K562 (cell line): ENCODE results near the gene DEDD2. TPM values are rescaled to one million over a fixed set of nuclear protein-coding genes. Genes with fewer than 3 reads are reported as not detected.
A peak's percentile ranks its signal among the peaks of the same experiment; 100 is the strongest.

Source experiments
- ARID1B ChIP-seq: fragments of 450-650 bp; IDR thresholded peaks from 2 replicates; pipeline ENCODE4 v1.6.1; 2016; ENCODE audit warnings: antibody characterized with exemption, mild to moderate bottlenecking, inconsistent platforms
- ARID2 ChIP-seq: fragments of 450-650 bp; IDR thresholded peaks from 2 replicates; pipeline ENCODE4 v1.6.1; 2017; ENCODE audit warnings: antibody characterized with exemption, mild to moderate bottlenecking
- BRD4 ChIP-seq: fragments of 200-600 bp; sonication (generic); IDR thresholded peaks from 2 replicates; pipeline ENCODE4 v1.6.1; 2017; ENCODE audit warnings: inconsistent platforms
- CREB3L1 ChIP-seq: fragments of 450-650 bp; IDR thresholded peaks from 2 replicates; pipeline ENCODE4 v1.6.1; 2014; ENCODE audit warnings: low read depth, mild to moderate bottlenecking, moderate library complexity, borderline replicate concordance
- CREM ChIP-seq: IDR thresholded peaks from 2 replicates; pipeline ENCODE4 v1.6.1; 2014; ENCODE audit warnings: antibody characterized with exemption, low read depth
- DMBX1 ChIP-seq: fragments of 250-450 bp; sonication (Bioruptor Pico); IDR thresholded peaks from 2 replicates; pipeline ENCODE4 v1.8.0; 2022; ENCODE audit warnings: inconsistent platforms, mild to moderate bottlenecking, moderate library complexity, borderline replicate concordance
- DNMT1 ChIP-seq: fragments of 450-650 bp; IDR thresholded peaks from 2 replicates; pipeline ENCODE4 v1.6.1; 2016; ENCODE audit warnings: antibody characterized with exemption, mild to moderate bottlenecking
- ETV6 ChIP-seq, 3 experiments: fragments of 150-350 bp in 1 of 3; sonication (generic) in 1 of 3; formaldehyde crosslinking in 1 of 3; IDR thresholded peaks; 2 replicates each; pipeline versions ENCODE4 v1.6.1 to v1.8.0; 2014 to 2022; ENCODE audit warnings: borderline replicate concordance in 2 of 3, low read depth in 2 of 3, antibody characterized with exemption in 1 of 3, low read length in 1 of 3, mild to moderate bottlenecking in 1 of 3, missing genetic modification reagents in 1 of 3
- HBP1 ChIP-seq: fragments of 450-650 bp; formaldehyde crosslinking; IDR thresholded peaks from 2 replicates; pipeline ENCODE4 v1.4.0; 2022; ENCODE audit warnings: missing genetic modification characterization
- NCOA6 ChIP-seq: fragments of 450-650 bp; IDR thresholded peaks from 2 replicates; pipeline ENCODE4 v1.6.1; 2017; ENCODE audit warnings: mild to moderate bottlenecking
- NR2C1 ChIP-seq, 2 experiments: fragments of 450-650 bp; IDR thresholded peaks; 2 replicates each; pipeline ENCODE4 v1.6.1; 2017; ENCODE audit warnings: mild to moderate bottlenecking in 2 of 2, antibody characterized with exemption in 1 of 2, inconsistent platforms in 1 of 2, missing compliant biosample characterization in 1 of 2, missing genetic modification characterization in 1 of 2
- SMARCC2 ChIP-seq: fragments of 450-650 bp; IDR thresholded peaks from 2 replicates; pipeline ENCODE4 v1.6.1; 2017; ENCODE audit warnings: antibody characterized with exemption, moderate library complexity, mild to moderate bottlenecking, low read depth
- SMARCE1 ChIP-seq: fragments of 450-650 bp; IDR thresholded peaks from 2 replicates; pipeline ENCODE4 v1.7.1; 2016; ENCODE audit warnings: mild to moderate bottlenecking
- SUPT5H ChIP-seq: fragments of 450-650 bp; IDR thresholded peaks from 2 replicates; pipeline ENCODE4 v1.6.1; 2016
- TCFL5 ChIP-seq: fragments of 250-450 bp; sonication (Bioruptor Pico); conservative IDR thresholded peaks from 2 replicates; pipeline ENCODE4 v1.6.1; 2021; ENCODE audit warnings: mild to moderate bottlenecking, moderate library complexity, matching md5 sums
- ZNF140 ChIP-seq: fragments of 250-450 bp; sonication (Bioruptor Pico); IDR thresholded peaks from 2 replicates; pipeline ENCODE4 v1.8.0; 2021; ENCODE audit warnings: moderate library complexity, mild to moderate bottlenecking, inconsistent platforms
- ZNF165 ChIP-seq: fragments of 250-450 bp; sonication (Bioruptor Pico); IDR thresholded peaks from 2 replicates; pipeline ENCODE4 v1.4.0; 2020; ENCODE audit warnings: borderline replicate concordance
- ZNF589 ChIP-seq: fragments of 200-800 bp; sonication (Bioruptor generic); IDR thresholded peaks from 2 replicates; pipeline ENCODE4 v1.6.1; 2016; ENCODE audit warnings: low read depth, missing genetic modification characterization, missing compliant biosample characterization
- ZNF76 ChIP-seq: fragments of 250-450 bp; sonication (Bioruptor Pico); IDR thresholded peaks from 2 replicates; pipeline ENCODE4 v1.4.0; 2020; ENCODE audit warnings: mild to moderate bottlenecking, moderate library complexity, borderline replicate concordance
- ZNF766 ChIP-seq: fragments of 200-800 bp; sonication (Bioruptor generic); conservative IDR thresholded peaks from 2 replicates; pipeline ENCODE4 v1.6.1; 2016; ENCODE audit warnings: missing genetic modification characterization, missing compliant biosample characterization
- polyA plus RNA-seq, 8 experiments: library from polyadenylated mRNA; depleted of rRNA in 4 of 8; stranded (reverse) in 5 of 8; unstranded in 3 of 8; fragments of >200 nt; fragmentation: Nextera tagmentation in 2 of 8; fragmentation: Illumina TruSeq in 1 of 8; extraction: Ambion mirVana in 2 of 8; extraction: Trizol in 1 of 8; gene quantifications; 2 replicates each; pipeline versions ENCODE4 v1.2.1 to v1.2.3, GENCODE V29; 2011 to 2014; ENCODE audit warnings: inconsistent platforms in 1 of 8, missing spikeins in 1 of 8
- total RNA-seq, 7 experiments: library from RNA; depleted of rRNA in 6 of 7; stranded (reverse); fragments of >200 nt in 6 of 7; fragmentation: Illumina TruSeq in 2 of 7; extraction: Trizol in 2 of 7; gene quantifications; 2 replicates each; pipeline versions ENCODE4 v1.2.1 to v1.2.3, GENCODE V29; 2011 to 2021; ENCODE audit warnings: low replicate concordance in 1 of 7
- TF ChIP-seq, protein P1 (sequence below): fragments of 450-650 bp; IDR thresholded peaks from 2 replicates; pipeline ENCODE4 v1.6.1; 2018; ENCODE audit not compliant: partially characterized antibody
- TF ChIP-seq, protein P2 (sequence below): sonication (generic); formaldehyde crosslinking; IDR thresholded peaks from 2 replicates; pipeline ENCODE4 v1.8.0; 2022; ENCODE audit warnings: missing genetic modification reagents, mild to moderate bottlenecking, moderate library complexity, borderline replicate concordance

DEDD2 gene
- total and polyA plus RNA-seq, 9 of the 15 experiments (the other 6 are each of a cell fraction or from before 2014, with no cell fraction given): 4.3 to 43.0 (median 29.2) TPM

DNA sequence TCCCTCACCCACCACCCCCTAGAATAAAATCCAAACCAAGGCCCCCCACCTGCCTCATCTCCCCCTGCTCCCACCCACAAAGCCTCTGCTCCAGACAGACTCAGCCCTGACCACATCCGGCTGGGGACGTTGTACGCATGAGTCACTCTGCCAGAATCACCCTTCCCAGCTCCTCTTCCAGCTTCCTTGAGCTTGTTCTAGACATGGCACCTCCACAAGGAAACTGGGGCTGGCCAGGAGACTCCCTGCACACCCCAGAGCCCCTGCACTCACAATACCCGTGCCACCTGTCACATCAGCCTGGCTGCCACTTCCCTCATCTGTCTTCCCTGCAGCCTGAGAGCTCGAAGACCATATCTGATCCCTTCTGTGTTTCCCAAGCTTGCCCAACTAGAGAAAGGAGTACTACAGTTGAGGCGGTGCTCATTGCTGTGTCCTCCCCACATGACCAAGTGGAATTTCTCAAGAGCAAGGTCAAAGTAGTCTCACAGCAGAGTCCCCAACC lies 9.7 kb downstream of the DEDD2 start (continued):
- TF ChIP-seq ZNF76 (CRISPR knock-in tag): no peak
- no peak for TF ChIP-seq NCOA6
- TF ChIP-seq, protein P1, sequence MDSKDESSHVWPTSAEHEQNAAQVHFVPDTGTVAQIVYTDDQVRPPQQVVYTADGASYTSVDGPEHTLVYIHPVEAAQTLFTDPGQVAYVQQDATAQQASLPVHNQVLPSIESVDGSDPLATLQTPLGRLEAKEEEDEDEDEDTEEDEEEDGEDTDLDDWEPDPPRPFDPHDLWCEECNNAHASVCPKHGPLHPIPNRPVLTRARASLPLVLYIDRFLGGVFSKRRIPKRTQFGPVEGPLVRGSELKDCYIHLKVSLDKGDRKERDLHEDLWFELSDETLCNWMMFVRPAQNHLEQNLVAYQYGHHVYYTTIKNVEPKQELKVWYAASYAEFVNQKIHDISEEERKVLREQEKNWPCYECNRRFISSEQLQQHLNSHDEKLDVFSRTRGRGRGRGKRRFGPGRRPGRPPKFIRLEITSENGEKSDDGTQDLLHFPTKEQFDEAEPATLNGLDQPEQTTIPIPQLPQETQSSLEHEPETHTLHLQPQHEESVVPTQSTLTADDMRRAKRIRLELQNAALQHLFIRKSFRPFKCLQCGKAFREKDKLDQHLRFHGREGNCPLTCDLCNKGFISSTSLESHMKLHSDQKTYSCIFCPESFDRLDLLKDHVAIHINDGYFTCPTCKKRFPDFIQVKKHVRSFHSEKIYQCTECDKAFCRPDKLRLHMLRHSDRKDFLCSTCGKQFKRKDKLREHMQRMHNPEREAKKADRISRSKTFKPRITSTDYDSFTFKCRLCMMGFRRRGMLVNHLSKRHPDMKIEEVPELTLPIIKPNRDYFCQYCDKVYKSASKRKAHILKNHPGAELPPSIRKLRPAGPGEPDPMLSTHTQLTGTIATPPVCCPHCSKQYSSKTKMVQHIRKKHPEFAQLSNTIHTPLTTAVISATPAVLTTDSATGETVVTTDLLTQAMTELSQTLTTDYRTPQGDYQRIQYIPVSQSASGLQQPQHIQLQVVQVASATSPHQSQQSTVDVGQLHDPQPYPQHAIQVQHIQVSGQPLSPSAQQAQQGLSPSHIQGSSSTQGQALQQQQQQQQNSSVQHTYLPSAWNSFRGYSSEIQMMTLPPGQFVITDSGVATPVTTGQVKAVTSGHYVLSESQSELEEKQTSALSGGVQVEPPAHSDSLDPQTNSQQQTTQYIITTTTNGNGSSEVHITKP: no peak
- TF ChIP-seq HBP1 (CRISPR knock-in tag): 0 out of 2 replicates have a peak, but pooled peaks have one; percentile 6
- TF ChIP-seq BRD4: no peak
- TF ChIP-seq TCFL5: no peak
- TF ChIP-seq ARID2: no peak
- TF ChIP-seq DMBX1: peak; percentile 69; the same call in 1 of the 2 replicates
- TF ChIP-seq DNMT1: no peak
- TF ChIP-seq ZNF766 (CRISPR knock-in tag): no peak
- TF ChIP-seq ZNF165 (CRISPR knock-in tag): no peak
- no peak for TF ChIP-seq SUPT5H
- no peak for TF ChIP-seq ETV6 (IDR thresholded peaks at IDR 0.05; ENCODE audit: borderline replicate concordance in 1 of 2, low read depth in 2 of 2, low read length in 1 of 2)
- TF ChIP-seq ETV6 (CRISPR knock-in tag; IDR thresholded peaks at IDR 0.05; ENCODE audit: borderline replicate concordance): no peak
- TF ChIP-seq SMARCC2: peak; percentile 29; the same call in 1 of the 2 replicates
- no peak for TF ChIP-seq CREB3L1
- TF ChIP-seq, protein P2, sequence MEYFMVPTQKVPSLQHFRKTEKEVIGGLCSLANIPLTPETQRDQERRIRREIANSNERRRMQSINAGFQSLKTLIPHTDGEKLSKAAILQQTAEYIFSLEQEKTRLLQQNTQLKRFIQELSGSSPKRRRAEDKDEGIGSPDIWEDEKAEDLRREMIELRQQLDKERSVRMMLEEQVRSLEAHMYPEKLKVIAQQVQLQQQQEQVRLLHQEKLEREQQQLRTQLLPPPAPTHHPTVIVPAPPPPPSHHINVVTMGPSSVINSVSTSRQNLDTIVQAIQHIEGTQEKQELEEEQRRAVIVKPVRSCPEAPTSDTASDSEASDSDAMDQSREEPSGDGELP (CRISPR knock-in tag): no peak
- no peak; the same call in 1 of the 2 replicates for TF ChIP-seq ZNF589 (CRISPR knock-in tag)
- peak; percentile 75 for TF ChIP-seq ARID1B
- TF ChIP-seq CREM: peak; percentile 30
- TF ChIP-seq SMARCE1: peak; percentile 71
- TF ChIP-seq ZNF140 (CRISPR knock-in tag): no peak
- no peak for TF ChIP-seq NR2C1 (IDR thresholded peaks at IDR 0.05)
- 0 out of 2 replicates have a peak, but pooled peaks have one; percentile 25 for TF ChIP-seq NR2C1 (tag; IDR thresholded peaks at IDR 0.05)
